Activated naive CD8-positive, alpha-beta T cell treated with anti-CD3 and anti-CD28 coated beads, Interleukin-2, amount 50 U/mL, for 16 hours (primary cell): ENCODE measurements around the gene OSCP1.
A peak's percentile ranks its signal among the peaks of the same experiment; 100 is the strongest.

Experiments used
- DNase-seq: peaks from one replicate; pipeline ENCODE4 v3.0.0-alpha.2; 2020; ENCODE audit warnings: low read depth, low spot score

Gene OSCP1

DNA sequence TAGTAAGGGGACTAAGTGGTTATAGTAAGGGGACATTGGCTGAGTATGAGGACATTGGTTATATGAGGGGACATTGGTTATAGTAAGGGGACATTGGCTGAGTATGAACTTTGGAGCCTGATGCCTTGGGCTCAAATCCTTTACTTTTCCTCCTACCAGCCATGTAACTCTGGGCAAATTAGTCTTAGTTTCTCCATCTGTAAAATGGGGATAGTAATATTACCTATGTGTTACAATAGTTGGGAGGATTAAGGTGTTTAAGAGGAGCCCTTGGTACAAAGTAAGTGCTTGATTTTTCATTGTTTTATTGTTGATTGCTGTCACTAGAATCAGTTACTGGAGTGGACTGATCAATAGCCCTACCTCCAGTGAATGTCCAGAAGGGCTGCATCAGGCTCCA is 2.8 kb downstream of the OSCP1 start:
- no peak for DNase-seq

DNA sequence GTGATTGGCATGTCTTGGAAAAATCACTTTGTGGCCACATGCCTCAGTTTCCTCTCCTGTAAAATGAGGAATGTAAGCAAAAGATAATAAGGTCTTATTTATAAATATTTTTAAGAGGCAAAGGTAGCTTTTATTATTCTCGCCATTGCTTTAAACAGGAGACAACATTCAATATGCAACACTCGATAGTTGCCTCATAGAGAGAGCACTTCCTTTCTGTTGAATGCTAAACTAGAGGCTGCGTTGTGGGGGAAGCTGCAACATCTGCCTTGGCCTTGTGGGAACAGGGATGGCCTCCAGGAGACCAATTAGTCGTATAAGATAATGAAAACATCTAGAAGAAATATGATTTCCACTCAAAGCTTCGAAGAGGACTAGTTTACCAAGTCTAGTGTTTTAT is 3.5 kb downstream of the OSCP1 start:
- no peak for DNase-seq

DNA sequence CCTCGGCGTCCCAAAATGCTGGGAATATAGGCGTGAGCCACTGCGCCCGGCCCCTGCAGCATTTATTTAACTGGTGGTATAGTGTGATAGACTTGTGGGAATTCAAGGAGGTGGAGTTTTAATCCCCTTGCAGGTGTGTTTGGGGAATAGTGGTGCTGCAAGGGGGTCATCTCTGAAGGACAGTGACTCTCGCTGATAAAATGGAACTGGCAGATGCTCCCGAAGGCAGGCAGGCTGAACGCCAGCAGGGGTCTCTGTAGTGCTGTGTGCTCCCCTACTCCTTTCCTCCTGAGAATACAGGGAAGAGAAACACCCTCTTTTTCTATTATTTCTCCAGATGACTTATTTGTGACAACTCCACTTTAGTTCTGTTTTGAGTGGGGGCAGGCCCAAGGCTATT is 4.0 kb downstream of the OSCP1 start:
- DNase-seq, result no peak

DNA sequence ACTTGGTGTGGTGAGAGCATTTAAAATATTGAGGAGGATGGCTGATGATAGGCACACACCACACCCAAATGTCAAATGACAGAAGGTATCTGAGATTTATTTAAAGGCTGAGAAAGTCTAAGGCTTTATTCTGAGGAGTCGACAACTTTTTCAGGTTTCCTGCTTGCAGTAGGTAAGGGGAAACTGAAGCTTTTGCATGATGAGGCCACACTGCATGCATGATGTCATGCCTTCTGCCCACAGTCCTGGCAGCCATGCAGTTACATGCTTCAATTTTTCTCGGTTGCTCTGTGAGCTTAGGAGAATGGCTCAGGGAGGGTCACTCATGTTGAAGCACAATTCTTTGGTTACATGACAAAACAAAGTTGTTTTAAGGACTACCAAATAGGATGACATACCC is 7.0 kb downstream of the OSCP1 start:
- no peak for DNase-seq

DNA sequence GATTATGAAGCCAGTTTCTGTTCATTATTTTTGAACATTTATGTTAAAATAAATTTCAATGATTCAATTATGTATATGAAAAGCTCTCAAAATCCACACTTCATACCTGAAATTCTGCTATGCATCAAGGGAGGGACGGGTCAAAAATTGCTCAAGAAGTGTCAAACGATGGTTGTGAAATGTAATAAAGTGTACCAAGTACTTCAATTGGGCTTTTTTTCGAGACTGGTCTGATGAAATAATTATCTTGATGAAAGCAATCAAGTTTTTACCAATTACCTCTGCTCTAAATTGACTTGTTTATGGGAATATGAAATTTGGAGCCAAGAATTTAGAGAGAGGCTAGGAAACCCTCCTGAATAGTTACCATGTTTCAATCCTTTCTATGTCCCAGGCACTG is 7.9 kb downstream of the OSCP1 start:
- no peak for DNase-seq

DNA sequence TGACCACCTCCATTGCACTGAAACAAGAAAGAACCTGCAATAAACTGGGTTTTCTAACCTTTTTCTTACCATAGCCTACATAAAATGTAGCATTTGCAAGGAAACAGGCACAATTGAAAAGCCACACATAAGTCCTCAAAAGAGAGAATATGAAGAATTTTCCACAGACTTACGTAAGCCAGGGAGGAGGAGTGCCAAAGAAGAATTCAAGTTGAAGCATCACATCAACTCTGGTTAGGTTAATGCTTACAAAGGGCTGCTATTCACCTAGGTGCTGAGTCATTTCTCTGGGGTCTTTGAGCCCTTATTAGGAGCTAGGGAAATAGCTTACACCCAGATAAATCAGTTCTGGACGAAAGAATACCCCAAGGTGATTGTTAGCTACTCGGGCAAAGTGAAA is 9.6 kb downstream of the OSCP1 start:
- no peak for DNase-seq

DNA sequence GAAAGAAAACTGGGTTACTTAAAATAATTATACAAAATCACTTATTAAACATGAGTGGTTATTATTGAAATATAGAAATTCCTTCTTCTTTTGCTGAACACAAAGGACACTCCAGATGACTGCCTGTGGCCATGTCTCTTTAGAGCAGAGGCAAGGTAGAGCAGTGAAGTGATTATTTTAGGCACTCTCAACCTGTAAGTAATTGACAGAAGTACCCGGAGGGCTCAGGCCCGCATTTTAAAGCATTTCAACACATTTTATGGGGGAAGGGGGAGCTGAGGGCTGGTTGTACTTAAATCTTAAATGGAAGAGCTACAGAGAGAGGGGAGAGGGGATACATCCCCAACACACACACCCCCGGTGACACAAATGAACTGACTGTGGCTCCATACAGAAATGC is 10.2 kb downstream of the OSCP1 start:
- DNase-seq, result no peak

DNA sequence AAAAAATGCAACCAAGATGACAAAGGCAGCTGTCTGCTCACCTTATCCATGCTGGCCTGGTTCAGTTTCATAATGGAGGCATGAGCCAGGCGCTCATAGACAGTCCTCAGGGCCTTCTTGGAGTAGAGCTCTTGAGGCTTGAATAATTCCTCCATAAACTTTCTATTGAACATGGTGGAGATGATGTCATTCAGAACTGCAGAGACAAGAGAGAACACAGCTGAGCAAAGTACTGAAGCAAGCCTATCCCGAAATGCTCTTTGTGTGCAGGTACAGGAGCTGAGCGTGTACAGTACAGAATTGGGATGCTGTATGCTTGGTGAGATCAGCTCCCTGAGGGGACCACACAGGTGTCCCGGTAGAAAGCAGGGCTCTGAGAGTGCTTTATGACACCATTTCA is 11.5 kb downstream of the OSCP1 start:
- no peak for DNase-seq

DNA sequence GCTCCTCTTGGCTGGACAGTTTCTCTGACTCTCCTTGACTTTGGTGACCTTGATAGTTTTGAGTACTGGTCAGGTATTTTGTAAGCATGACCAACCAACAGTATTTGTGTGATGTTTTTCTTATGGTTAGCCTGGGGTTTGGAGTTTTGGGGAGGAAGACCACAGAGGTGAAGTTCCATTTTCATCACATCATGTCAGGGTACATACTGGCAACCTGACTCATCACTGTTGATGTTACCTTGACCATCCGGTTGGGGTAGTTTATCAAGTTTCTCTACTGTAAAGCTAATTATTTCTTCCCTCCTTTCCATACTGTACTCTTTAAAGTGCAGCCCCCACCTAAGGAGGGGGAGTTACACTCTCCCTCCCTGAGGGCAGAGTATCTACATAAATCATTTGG is 13.4 kb downstream of the OSCP1 start:
- no peak for DNase-seq

DNA sequence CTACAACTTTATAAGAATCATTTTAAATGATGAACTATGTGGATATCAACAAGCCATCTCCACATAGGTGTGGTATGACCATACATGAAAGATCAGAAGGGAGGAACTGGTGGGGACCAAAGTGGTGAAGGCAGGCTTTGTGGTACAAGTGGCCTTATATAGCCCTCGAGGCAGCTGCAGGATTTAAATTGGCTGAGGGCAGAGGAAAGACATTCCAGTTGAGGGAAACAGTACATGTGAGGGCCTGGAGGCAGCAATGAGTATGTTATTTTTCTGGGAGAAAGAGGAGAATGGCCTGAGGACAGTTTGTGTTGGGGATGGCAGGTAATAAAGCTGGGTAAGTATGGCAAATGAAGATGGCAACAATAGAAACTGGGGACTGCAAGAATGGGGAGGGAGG is 17.1 kb downstream of the OSCP1 start:
- DNase-seq, result no peak

DNA sequence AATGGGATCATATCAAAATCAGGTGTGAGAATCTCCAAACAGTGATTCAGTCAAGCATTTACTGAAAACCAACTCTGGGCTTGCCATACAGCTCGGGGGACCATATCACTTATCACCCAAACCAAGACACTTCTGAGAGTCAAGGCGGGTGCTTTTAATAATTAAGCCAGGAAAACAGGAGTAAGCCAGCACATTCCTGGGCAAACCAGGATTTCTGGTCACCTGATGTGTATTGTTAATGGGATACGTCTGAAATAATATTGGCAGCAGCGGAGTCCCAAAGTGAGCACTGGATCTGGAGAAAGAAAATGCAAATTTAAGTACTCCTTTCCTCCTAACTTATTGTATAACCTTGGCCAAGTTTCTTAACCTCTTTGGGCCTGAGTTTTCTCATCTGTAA is 17.6 kb downstream of the OSCP1 start:
- DNase-seq, result no peak

DNA sequence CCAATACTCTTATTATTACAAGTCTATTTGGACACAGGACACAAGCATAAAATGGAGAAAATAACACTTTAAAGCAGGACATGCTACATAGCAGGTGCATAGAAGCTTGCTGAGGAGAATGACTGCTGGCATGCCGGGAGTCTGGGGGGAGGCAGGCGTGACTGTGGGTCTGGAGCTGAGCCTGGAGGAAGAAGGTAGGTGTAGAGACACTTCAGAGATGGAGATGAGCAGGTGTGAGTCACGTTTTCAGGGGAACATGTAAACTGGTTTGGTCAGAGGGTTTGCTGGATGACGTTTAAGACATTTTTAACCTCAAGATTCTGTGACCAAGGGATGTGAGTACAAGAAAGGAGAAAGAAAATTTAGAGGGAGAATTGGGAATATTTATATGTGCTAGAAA is 24.5 kb downstream of the OSCP1 start:
- DNase-seq, result no peak

DNA sequence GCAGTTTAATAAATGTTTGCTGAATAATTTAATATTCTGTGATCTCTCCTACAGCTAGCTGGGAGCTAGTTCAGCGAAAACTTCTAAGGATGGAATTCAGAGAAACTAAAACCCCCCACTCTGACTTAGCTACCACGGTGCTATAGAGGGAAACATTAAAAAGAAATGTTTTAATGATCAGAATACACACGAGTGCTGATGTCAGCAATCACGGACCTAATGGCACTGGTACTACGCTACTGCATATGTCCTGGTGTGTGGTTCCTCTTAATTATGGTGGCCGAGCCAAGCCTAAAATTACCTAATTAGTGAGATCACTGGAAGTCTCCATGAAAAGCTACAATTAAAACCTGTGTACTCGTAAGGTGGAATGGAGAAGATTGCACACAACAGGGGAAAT is 28.6 kb downstream of the OSCP1 start:
- DNase-seq, result no peak

DNA sequence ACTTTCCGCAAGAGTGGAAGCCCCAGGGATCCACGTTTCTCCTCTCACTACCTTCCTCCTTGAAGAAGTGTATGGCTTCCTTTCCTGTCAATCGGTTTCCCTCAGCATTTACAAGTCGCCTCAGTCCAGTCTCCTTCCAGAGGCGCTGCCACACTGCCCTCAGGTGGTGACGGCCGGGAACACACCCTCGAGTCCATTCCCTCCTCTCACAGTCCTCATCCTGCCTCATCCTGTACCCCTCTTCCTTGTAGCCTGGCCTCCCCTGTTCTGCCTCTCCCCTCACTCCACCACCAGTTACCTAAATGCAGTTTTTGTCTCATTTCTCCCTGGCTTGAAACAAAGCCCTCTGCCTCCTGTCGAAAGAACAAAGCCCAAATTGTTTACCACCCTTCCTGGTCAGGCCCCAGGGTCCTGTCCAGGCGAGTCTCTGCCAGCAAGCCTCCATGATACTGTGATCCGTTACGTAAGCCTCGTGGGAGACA is 29.4 kb downstream of the OSCP1 start:
- peak; percentile 79 for DNase-seq

DNA sequence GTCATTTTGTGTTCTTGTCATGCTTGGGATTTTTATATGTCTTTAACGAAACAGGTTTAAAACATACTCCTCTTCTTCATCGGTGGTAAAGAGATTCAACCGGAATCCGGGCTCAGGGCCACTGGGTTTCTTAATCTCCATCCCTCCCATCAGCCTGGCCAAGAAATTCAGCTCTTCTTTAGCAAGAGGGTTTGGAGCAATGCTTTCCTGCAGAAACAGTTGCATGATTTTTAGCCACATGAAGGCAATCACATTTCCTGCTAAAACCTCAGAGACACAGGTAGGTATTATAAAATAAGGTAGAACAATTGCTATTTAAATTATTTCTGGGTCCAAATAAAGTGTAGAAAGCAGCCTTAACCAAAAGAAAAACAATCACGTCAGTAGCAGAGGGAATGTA is 29.8 kb downstream of the OSCP1 start:
- DNase-seq, result no peak

DNA sequence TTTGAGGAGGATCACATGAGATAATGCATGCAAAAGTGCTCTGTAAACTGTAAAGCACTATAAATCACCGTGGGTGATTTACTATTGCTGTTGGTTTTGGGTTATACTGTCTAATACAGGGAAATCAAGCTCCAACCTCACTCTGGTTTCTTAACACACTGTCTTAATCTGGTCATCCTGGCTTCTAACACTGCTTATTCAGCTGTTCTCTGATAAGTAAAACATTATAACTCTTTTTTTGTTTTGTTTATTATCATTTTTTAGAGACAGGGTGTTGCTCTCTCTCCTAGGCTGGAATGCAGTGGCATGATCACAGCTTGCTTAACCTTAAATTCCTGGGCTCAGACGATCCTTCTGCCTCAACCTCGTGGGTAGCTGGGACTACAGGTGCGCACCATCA is 30.7 kb downstream of the OSCP1 start:
- no peak for DNase-seq

DNA sequence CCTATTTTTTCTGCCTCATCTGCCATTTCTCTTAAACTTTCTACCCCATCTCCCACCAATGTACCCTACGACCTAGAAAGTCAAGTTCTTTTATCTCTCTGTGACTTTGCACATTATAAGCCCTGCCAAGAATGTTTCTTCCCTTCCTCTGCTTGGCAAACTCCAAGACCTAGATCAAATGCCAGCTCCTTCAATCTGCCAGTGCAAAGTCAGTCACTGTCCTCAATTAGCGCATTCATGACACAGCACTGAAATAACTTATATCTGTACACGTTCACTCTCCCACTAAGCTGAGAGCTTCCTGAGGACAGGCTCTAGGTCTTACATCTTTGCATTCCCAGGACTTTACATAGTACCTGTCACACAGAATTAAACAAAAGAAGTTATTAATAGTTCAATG is 31.1 kb downstream of the OSCP1 start:
- no peak for DNase-seq

DNA sequence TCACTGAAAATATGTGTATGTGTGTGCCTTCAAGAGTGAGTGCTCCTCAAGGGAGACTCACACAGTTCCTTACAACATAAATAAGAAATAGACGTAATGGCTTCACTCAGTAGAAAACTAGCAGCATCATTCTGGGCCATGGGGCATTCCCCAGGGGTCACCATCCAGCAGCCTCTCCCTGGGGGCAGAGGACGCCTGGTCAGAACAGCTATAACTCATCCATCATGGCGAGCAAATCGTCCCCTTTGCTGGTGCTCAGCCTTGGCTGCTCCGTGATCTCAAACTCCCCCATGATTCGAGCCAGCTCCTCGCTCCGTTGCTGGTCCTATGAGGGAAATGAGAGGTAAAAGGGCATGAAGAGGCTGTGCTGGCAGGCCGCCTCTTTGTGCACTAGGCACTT is 32.3 kb downstream of the OSCP1 start:
- no peak for DNase-seq

DNA sequence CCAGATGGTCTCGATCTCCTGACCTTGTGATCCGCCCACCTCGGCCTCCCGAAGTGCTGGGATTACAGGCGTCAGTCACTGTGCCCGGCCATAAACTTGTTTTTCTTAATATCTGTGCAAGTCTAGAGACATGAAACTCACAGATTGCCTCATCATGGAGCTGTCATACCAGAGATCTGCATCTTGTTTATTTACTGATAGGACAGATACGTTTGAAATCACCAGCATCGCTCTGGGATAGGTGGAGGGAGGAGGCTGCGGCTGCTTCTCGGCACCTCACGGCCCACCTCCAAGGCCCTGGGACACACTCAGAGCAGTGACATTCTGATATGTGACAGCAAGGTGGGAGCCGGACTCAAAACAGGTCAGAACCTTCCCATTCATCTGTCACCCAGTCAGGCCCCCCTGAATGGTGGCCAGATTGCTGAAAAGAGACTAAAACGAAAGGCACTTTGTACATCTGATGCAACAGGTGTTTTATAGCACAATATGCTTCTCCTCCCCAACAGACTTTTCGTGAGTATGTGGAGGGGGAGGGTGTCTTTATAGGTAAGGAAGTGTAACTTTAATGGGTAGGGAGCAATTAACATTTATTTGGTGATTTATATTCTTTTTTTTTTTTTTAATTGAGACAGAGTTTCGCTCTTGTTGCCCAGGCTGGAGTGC is 34.5 kb downstream of the OSCP1 start:
- DNase-seq, result no peak

DNA sequence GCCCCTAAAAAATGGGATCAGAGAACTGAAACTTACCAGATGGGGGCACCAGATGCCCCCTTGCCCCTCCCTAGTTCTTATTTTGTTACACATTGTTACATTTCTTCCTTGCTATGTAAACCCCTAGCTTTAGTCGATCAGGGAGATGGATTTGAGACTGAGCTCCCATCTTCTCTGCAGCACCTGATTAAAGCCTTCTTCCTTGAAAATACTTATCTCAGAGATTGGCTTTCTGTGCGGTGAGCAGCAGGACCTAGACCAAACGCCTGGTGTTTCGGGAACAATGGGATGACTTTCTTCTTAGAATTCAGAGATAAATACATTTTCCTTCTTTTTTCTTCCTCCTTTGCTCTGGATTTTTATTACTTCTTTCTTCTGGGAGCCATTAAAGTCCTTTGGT is 35.9 kb downstream of the OSCP1 start:
- DNase-seq, result no peak

DNA sequence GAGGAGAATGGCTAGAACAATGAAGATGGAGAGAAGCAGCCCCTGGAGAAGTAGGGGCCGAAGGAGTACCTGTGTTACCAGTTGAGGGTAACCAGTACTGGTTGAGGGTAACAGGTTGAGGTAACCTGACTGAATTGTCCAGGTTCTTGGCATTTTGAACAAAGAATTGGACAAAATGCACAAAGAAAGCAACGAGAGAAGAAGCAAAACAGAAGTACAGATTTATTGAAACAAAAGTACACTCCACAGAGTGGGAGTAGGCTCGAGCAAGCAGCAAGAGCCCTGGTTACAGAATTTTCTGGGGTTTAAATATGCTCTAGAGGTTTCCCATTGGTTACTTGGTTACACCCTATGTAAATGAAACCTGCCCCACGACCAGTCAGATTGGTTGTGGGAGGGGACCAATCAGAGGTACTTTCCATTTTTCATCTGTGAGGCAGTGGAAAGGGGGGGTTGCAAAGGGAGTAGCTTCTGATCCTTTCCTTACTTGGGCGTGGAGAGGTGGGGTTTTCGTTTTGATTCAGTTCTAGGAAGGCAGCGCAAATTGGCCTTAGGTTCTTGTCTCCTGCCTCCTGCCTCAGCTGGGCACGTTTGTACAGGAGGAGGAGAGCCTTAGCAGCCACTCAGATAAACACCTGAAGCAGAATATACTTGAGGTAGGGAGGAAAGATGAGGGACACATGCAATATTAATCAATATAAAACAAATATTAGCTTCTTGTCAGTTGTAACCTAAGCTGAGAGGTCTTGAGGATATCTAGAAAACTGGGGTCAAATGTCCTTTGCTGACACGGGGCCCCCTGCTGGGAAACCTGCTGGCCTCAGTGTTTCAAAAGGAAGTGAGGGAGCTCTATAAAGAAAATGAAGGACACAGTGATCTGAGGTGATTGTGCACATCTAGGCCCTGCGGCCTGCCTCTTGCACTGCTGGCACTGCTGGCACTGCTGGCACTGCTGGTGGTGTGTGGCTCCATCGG is 38.3 kb downstream of the OSCP1 start:
- DNase-seq, result no peak

DNA sequence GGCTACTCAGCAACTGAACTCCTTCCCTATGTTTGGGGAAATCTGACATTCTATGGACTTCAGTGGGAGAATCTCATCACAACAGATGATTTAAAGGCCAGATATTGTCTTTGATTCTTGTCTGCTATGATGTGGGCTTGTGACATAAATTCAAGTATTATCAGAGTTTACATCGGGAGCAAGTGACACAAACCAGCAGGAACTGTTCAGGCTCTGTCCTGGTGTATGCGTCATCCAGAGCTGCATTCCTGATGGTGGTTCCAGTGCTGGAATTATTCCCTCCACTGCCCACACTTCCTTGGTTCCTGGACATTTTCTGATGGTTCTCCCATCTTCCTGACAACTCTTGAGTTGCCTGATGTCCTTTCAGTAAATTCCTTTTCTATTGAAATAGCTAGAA is 41.8 kb downstream of the OSCP1 start:
- no peak for DNase-seq

DNA sequence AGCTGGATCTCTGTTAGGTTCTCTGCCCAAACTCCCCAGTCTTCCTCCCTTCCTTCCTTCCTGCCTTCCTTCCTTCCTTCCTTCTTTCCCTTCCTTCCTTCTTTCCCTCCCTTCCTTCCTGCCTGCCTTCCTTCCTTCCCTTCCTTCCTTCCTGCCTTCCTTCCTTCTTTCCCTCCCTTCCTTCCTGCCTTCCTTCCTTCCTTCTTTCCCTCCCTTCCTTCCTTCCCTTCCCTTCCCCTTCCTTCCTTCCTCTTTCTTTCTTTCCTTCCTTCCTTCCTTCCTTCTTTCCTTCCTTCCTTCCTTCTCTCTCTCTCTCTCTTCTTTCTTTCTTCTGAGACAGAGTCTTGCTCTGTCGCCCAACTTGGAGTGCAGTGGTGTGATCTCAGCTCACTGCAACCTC is 43.8 kb downstream of the OSCP1 start:
- DNase-seq, result no peak
